ENCODE results near the gene KIAA1614.

The KIAA1614 gene

DNA sequence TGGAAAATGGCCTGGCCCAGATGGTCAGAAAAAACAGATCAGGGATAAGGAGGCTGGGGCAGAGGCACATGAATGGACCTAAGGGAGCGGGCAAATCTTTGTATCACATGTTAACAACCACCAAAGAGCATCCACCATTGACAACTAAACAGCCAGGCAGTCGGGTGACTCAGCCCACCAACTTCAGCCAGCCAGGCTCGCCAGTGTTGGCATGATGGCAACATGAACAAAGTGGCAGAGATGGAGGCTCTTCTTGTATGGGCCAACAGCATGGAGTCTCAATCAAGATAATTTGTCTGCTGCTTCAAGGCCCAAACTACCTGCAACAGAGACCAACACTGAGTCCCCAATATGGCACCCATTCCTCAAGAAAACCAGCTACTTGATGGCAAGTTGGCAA, 16.5 kb upstream of the KIAA1614 start:
- TF ChIP-seq CTCF (IDR thresholded peaks at IDR 0.05), result no peak
- no peaks in the 10 kb centered on the region for H3K27me3 ChIP-seq
- intact Hi-C loops (cut with DNase I; ENCODE audit: low total_unique reads), result no loop called here
- no peaks in the 10 kb centered on the region for H3K9me3 ChIP-seq
- no peaks in the 10 kb centered on the region for H3K4me1 ChIP-seq
- no peak for DNase-seq
- no peaks in the 10 kb centered on the region for H3K36me3 ChIP-seq
- H3K27ac ChIP-seq, result no peak overlapping the region
- no peak overlapping the region for H3K4me3 ChIP-seq

DNA sequence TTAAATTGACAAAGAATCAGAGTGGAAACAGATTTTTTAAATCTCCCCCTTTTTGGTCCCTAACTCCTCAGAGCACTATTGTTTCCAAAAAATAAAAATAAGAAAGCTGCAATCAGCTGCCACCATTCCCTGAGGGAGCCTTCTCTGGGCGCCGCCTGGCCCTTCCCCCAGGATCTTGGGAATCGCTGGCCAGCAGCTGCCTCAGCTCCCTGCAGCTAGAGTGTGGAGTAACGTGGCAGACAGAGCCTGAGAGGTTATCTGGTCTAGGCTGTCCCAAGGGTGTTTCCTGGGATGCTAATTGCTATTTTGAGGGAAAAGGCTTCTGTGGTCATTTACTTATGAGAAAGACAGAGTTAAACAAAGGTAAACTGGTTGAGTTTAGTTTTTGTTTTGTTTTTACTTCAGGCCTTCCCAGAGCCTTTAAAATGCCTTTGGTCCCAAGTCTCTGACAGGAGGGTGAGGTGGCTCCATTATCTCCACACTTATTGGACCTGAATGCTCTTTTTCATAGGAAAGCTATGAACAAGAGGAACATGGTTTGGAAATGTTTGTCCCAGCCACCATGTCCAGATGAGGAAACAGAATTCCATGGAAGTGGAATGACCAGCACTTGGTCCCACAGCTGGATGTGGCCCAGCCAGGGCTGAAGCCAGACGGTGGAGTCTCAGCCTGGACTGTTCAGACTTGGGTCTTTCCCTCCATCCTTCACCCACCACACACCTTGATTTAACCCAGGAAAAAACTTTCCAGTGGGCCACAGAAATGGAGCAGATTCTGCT, 14.1 kb upstream of the KIAA1614 start:
- Histone ChIP-seq H3K9me3 (no peaks in the 10 kb centered on the region), H3K4me1 (no peaks in the 10 kb centered on the region), H3K36me3 (no peaks in the 10 kb centered on the region), H3K27ac (no peak overlapping the region), H3K27me3 (no peaks in the 10 kb centered on the region), H3K4me3 (no peak overlapping the region)
- DNase-seq, result no peak
- TF ChIP-seq CTCF (IDR thresholded peaks at IDR 0.05), result no peak
- intact Hi-C loops (cut with DNase I; ENCODE audit: low total_unique reads), result no loop called here

DNA sequence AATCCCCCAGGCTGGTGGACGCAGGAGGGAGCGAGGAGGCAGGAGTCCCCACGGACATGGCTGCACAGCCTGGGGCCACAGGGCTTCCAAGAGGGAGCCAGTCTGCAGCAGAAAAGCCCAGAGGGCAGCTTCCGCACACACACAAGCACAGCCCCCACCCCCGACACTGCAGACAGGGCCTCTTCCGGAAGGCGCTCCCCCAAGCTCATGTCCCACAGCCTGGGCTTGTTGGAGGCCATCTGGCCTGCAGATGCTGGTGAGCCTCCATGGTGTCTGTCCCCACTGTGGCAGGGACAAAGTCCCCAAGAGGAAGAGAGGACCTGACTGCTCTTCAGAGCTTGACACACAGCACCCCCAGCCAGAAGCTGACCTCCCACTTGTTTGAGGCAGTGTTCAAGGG, 13.4 kb upstream of the KIAA1614 start:
- H3K4me1 ChIP-seq, result no peaks in the 10 kb centered on the region
- H3K36me3 ChIP-seq, result no peaks in the 10 kb centered on the region
- no peak for TF ChIP-seq CTCF (IDR thresholded peaks at IDR 0.05)
- no peak overlapping the region for H3K4me3 ChIP-seq
- no peak for DNase-seq
- no peaks in the 10 kb centered on the region for H3K27me3 ChIP-seq
- intact Hi-C loops (cut with DNase I; ENCODE audit: low total_unique reads), result no loop called here
- H3K9me3 ChIP-seq, result no peaks in the 10 kb centered on the region
- no peak overlapping the region for H3K27ac ChIP-seq

GRCh38 chr1:180901076-180901990, 11.4 kb upstream of the KIAA1614 start:
- Histone ChIP-seq H3K27ac (no peak overlapping the region), H3K27me3 (no peaks in the 10 kb centered on the region), H3K4me3 (no peak overlapping the region), H3K36me3 (no peaks in the 10 kb centered on the region), H3K4me1 (no peaks in the 10 kb centered on the region), H3K9me3 (no peaks in the 10 kb centered on the region)
- no peak for DNase-seq
- no peak for TF ChIP-seq CTCF (IDR thresholded peaks at IDR 0.05)
- intact Hi-C loops (cut with DNase I; ENCODE audit: low total_unique reads), result no loop called here

GRCh38 chr1:180902541-180902940, 10.2 kb upstream of the KIAA1614 start:
- Histone ChIP-seq H3K36me3 (no peaks in the 10 kb centered on the region), H3K27me3 (no peaks in the 10 kb centered on the region), H3K4me1 (no peaks in the 10 kb centered on the region), H3K4me3 (no peak overlapping the region), H3K27ac (no peak overlapping the region), H3K9me3 (no peaks in the 10 kb centered on the region)
- intact Hi-C loops (cut with DNase I; ENCODE audit: low total_unique reads), result no loop called here
- no peak for TF ChIP-seq CTCF (IDR thresholded peaks at IDR 0.05)
- DNase-seq, result no peak

Data from tibial artery (tissue), 4 donors.